GM12873 (cell line): ENCODE data around the gene RBCK1.

Experiments
- TF ChIP-seq, protein P1 (sequence below): IDR thresholded peaks from 2 replicates; pipeline ENCODE4 v1.5.1; 2012; ENCODE audit warnings: low read depth, mild to moderate bottlenecking, moderate library complexity, low read length, control low read depth; ENCODE audit not compliant: insufficient read depth; ENCODE audit errors: missing control alignments

The RBCK1 gene

DNA sequence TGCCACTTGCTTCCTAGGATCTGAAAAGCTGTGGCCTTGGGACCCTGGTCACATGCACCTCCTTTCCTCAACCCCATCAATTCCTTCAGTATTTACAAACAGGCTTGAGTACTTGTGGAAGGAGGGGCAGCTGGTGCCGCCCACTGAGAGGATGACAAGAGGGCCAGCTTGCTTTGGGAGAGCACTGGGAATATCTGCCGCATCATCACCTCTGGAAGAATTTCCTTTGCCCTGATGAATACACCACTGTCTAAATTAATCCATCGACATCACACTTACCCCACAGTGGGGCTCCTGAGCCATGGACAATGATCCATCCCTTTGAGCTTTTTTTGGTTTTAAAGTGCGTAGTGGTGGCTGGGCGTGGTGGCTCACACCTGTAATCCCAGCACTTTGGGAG, 28.4 kb downstream of the RBCK1 start:
- TF ChIP-seq, protein P1, sequence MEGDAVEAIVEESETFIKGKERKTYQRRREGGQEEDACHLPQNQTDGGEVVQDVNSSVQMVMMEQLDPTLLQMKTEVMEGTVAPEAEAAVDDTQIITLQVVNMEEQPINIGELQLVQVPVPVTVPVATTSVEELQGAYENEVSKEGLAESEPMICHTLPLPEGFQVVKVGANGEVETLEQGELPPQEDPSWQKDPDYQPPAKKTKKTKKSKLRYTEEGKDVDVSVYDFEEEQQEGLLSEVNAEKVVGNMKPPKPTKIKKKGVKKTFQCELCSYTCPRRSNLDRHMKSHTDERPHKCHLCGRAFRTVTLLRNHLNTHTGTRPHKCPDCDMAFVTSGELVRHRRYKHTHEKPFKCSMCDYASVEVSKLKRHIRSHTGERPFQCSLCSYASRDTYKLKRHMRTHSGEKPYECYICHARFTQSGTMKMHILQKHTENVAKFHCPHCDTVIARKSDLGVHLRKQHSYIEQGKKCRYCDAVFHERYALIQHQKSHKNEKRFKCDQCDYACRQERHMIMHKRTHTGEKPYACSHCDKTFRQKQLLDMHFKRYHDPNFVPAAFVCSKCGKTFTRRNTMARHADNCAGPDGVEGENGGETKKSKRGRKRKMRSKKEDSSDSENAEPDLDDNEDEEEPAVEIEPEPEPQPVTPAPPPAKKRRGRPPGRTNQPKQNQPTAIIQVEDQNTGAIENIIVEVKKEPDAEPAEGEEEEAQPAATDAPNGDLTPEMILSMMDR: no peak

DNA sequence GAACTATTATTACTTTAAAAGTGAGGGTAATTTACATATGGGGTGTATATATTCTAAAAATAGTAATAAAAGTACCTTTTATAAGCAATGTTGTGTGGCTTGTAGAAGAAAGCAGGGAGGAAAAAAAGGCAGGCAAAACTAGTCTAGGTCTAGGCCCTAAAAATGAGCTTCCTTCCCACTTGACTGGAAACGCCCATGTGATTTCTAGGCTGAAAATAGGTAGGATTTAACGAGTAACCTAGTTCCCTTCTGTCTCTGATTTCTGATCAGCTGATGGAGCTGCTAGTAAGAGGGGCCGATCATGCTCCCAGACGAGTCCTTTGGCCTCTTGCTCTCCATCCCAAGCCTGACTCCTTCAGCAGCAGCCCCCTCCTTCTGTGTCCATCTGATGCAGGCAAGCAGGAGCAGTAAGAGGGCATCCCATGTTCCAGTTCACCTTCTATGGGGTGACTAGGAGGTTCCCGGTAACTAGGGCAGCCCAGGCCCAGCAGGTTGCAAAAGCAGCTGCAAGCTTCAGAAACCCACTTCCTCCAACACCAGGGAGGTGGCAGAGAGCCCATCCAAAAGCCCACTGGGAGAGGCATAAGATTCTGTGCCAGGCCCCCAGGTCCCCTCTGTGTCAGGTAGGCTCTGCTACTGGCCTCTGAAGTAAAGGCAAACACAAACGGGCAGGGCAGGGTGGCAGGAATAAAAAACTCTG, 29.8 kb downstream of the RBCK1 start:
- TF ChIP-seq, protein P1: no peak

DNA sequence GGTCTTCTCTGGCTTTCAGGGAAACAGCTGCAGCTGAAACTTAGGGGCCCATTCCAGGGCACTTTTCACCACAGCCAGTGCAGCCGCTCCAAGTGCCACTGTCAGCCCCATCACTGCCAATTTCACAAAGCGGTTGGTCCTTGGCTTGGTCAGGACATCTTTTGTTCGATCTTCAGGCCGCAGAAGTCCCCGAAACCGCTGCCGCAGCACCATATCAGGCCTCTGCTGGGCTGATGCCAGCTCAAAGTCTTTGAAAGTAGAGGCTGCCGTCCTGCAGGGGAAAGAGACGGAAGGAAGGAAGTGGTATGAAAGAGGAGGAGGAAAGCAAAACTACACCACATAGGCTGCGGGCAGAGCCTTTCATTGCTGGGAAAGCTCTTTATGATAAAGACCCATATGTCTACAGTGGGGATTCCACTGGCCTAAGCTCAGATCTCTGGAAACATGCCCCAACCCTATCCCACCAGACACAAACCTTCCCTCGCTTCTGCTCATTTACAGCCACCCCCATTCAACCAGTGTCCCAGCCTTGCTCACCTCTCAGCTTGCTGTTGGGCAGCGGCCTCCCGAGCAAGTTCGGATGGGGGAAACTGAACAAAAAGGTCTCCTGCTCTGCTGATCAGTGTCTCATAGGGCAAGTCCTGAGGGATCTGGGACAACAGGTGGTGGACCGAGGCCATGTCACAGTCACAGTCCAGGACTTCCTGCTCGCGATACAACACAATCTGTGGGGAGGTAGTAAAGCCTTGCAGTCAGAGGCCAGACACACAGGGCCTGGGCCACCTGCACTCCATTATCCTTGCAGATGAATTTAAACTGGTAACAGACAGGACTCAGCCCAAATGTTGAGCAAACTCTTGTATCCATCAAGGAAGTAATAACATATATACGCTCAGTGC, 30.7 kb downstream of the RBCK1 start:
- TF ChIP-seq, protein P1: no peak

DNA sequence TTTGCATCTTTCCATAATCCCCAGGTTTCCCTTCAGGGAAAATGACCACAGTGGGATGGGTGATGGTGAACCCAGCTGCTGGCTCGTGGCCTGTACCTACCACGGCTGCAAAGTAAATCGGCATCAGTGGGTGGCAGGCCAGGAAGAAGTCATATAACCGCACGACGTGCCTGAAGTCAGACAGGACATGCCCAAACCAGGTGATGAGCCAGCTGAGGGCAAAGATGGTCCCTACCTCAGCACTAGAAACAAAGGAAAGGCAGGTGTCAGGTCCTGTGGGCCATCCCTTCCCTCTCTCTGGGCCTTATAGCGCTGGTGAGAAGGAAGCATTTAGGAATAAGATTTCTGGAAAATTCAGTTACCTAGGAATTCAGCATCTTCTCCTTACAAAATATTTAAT, 32.0 kb downstream of the RBCK1 start:
- TF ChIP-seq, protein P1: no peak

DNA sequence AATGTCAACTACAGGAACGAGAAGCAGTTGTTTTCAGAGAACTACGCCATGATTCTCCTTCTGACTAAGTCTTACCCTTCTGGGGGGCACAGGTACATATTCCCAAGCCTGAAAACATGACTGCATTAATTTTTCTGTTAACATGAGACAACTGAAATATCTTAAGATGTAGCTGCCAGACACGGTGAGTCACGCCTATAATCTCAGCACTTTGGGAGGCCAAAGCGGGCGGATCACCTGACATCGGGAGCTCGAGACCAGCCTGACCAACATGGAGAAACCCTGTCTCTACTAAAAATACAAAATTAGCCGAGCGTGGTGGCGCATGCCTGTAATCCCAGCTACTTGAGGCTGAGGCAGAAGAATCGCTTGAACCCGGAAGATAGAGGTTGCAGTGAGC, 32.5 kb downstream of the RBCK1 start:
- TF ChIP-seq, protein P1: no peak

DNA sequence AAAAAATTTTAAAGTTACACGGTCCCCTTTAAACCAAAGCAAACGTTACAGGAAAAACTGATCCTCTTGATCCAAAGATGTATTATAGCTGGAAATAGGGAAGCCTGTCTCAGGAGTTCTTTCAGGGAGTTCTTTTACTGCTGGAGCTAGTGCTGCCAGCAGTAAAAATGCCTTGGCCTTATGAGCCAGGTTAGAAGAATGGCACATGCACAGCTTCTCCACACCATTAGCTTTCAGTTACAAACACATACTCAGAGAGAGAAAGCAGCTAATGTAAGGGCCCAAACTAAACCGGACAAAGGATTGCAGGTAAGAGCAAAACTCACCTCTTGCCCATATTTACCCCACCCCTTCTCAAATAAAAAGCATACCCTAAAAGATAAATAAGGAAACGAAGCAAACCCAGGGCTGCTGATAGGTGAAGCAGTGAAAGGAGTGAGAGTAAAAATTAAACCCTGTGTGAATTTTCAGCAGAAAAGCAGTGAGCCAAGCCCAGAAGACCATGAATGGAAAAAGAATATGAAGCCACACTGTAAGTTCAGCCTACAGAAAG, 35.2 kb downstream of the RBCK1 start:
- TF ChIP-seq, protein P1: no peak

DNA sequence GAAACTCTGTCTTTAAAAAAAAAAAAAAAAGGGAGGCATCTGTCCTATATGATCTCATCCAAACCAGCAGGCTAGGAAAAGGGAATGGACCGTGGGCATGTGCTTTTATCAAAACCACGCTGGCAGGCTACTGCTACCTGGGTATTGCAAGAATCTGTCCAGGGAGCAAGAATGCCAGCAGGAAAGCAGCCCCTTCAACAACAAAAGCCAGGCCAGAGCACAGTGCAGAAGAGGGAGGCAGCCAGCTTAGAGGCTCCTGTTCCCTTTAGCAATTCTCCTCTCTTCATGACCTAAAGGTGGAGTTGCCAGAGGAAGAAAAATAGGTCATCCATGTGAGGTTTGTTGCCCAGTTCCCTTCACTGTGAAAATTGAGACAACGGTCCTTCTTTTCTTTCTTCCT, 36.0 kb downstream of the RBCK1 start:
- TF ChIP-seq, protein P1: no peak
